ENCODE data around the gene PPP4C.

DNA sequence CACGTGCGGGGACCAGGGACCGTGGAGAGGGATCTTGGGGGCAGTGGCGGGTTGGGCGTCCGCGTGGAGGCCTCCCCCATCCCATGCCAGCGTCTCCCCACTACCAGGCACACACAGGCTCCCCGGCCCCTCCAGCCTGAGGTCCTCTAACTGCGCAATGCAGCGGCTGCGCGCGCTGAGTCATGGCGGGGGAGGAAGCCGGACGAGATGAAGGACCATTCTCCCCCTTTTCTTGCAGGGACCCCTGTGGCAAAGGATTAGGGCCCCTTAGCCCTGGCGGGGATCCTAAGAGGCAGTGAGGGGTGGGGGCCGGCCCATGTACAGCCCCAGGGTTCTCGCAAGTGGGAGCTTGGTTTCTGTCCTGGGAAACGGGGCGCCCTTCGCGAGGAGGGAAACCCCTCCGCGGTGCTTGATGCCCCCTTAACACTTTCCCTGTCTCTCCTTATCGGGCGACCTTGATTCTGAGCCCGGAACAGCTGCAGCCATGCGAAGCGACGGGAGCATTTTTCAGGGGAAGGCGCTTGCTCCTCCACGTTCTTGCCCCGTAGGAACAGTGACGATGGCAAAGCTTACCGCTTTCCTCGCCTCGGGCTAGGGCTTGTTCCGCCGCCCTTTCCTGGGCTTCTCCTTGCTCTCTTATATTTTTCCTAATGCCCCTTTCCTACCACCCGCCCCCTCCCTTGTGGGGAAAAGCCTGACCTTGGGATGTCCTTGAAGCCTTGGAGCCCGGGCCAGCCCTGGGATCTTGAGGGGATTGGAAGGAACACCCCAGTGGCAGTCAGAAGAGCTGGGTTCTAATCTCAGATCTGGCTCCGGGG, 9.6 kb upstream of the PPP4C start:
- TF ChIP-seq POLR2A (IDR thresholded peaks at IDR 0.05), result no peak
- TF ChIP-seq, protein P1, sequence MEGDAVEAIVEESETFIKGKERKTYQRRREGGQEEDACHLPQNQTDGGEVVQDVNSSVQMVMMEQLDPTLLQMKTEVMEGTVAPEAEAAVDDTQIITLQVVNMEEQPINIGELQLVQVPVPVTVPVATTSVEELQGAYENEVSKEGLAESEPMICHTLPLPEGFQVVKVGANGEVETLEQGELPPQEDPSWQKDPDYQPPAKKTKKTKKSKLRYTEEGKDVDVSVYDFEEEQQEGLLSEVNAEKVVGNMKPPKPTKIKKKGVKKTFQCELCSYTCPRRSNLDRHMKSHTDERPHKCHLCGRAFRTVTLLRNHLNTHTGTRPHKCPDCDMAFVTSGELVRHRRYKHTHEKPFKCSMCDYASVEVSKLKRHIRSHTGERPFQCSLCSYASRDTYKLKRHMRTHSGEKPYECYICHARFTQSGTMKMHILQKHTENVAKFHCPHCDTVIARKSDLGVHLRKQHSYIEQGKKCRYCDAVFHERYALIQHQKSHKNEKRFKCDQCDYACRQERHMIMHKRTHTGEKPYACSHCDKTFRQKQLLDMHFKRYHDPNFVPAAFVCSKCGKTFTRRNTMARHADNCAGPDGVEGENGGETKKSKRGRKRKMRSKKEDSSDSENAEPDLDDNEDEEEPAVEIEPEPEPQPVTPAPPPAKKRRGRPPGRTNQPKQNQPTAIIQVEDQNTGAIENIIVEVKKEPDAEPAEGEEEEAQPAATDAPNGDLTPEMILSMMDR (IDR thresholded peaks at IDR 0.05), result no peak
